Stimulated activated naive CD4-positive, alpha-beta T cell (primary cell): ENCODE data around the gene SVIL.
"Not testable (repeated sequence)": the region's sequence is repeated elsewhere in the genome, so short reads cannot be mapped to it uniquely, and the experiment has no call there.

Source experiments
- DNase-seq, 6 experiments: peaks; one replicate each; lab custom pipeline; 2025; lab: John Stamatoyannopoulos, UW

SVIL gene

DNA sequence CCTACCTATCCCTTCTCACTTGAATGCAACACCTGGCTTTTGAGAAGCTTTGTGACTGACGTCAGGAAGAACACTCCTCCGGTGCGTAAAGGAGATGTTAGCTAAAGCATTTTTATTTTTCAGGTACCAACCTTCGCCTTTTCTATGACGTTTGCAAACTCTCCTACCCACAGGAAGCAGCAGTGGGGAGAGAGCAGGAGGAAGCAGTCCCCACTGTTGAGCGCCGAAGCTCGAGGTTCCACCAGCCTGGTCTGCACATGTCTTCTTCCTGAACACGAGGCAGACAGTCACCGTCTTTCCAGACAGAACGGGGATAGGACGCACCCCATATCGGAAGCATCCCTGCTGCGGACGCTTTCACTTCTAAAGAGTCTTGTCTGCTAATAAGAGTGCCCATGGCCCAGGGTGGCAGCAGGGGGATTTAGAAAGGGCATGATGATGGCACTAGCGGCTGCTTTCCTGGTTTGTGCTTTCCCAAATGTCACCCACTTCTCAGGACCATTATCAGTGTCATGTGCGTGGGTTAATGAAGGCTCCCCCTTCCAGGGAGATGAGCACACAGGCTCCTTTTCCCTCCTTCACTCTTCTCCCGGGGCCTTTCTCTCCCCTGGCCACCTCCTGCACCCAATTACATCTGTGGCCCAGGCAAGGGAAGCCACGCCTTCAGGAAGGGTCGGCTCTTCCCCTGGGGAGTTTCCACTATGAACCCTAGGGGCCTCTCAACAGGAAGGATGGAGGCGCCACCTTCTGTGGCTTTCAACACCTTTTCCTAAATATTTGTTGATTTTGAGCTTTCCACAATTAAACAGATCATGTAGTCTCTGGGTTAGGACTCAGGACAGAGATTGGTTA lies 147.5 kb downstream of the SVIL start:
- DNase-seq, result peak in 1 of 6 experiments; percentile 5

DNA sequence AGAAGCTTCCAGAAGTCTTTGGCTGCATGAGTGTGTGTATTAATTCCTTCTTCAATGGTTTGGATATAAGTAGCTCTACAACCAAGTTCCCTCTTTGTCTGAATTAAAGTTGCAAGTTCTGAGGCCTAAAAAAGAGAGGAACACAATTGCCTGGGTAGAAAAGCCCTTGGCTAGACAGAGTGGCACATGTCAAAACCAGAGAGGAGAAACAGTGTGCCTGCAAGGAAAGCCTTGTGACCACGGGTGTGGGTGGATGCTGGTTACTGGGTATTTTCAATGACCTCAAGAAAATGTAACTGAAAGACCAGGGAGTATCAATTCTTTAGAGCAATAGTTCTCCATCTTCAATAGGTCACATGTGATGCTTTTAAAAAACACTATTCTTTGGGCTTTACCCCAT lies 148.3 kb downstream of the SVIL start:
- no peak for DNase-seq

DNA sequence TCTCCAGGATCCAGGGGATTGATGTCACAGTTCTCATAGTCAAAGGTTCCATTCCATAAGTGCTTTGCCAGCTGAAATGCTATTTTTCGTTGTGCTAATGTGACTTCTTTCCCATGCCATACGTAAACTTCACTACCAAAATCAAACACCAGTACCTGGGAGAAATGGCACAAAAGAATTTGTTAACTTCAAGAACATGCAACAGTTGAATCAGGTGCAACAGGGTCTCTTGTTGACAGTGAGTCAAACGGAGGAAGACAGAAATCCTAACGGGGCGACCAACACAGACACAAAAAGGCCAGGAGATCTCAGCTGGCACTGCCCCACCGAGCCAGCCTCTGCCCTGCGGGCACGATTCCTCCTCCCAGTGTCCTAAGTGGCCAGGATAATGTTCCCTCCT lies 150.1 kb downstream of the SVIL start:
- DNase-seq, result not testable (repeated sequence)

DNA sequence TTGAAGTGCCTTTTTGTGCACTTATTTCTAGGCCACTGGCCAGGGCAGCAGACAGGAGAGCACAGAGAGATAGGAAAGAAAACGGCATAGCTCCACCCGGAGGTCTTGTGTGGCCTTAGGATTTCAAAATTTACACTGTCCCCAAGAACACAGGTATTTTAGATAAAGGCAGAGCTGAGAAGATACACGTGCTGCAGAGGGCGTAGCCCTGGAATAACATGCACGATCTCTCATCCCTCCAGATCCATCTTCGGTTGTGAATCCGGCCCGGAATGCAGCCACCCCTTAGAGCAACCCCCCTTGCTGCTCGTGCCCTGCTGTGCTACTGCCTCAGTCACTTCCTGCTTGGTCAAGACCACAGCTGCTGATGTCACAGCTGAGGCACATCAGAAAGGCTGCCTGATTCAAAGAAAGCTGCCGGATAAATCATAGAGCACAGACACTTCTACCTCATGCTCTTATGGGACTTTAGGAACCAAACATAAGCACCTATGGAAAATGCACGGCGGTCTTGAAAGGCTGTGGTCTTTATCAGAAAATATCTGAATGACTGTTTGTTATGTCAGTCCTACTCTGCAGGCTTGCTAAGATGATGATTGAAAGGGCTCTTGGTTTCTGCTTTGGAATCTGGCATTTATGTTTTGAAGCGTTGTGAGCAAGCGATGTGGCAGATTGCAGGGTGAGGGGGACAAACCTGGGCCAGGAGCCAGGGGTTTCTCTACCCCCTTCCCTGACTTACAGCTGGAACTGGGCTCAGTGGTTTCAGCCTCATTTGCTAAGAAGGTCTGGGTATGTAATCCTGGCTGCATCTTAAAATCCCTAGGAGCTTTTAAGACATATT lies 152.0 kb downstream of the SVIL start:
- DNase-seq, result peak in 1 of 6 experiments; percentile 11

DNA sequence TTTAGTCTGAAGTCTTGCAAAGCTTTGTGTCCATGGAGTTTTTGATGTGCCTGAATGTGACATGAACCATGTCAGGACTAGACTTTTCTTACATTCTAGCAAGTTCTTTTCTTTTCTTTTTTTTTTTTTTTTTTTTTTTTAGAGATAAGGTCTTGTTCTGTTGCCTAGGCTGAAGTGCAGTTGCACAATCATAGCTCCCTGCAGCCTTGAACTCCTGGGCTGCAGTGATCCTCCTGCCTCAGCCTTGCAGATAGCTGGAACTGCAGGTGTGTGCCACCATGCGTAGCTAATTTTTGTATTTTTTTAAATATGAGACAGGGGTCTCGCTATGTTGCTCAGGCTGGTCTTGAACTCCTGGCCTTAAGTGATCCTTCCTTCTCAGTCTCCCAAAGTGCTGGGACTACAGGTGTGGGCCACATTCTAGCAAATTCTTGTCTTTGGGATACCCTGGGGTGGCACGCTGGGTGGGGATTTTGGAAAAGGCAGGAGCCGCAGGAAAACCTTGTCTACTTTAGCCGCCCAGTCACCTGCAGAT lies 152.8 kb downstream of the SVIL start:
- no peak for DNase-seq

DNA sequence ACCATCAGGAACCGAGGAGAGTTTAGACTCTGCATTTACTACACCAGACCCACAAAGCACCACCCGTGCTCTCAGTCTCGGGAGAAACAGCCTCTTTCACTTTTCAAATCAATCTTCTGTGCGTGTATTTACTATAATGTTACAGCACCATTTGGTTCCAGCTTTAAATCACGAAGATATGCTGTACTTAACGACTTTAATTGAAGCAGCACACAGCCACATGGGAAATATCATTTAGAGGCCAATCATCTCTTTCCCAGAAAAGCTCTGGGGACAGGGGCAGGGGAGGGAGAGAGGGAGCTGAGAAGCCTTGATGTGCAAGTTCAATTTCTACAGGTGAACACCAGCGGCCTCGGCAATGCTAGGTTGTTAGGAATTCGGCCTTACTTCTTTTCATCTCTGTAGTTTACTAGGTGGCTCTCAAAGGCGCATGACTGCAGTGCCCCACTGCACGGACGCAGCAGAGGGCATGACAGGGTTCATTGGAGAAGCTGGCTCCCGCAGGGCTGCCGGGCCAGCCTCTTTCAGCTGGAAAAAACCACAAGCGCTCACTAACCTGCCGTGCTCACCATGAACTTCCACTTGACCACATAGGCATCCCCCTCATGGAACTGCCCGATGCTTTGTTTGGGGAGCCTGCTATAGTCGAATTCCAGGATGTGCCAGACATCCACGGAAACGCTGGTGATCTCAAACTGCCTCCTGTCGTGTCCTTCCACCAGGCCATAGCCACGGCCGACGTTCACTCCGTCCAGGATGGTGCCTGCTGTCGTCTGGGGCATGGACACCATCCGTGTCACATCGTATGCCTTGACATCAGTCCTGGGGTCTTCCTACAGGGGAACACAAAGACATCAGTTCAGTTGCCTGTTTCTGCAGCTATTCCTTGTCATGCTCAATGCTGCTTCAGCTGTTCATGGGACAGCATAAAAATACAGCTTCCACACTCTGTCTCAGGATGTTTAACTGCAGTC lies 154.5 kb downstream of the SVIL start:
- DNase-seq, result no peak

DNA sequence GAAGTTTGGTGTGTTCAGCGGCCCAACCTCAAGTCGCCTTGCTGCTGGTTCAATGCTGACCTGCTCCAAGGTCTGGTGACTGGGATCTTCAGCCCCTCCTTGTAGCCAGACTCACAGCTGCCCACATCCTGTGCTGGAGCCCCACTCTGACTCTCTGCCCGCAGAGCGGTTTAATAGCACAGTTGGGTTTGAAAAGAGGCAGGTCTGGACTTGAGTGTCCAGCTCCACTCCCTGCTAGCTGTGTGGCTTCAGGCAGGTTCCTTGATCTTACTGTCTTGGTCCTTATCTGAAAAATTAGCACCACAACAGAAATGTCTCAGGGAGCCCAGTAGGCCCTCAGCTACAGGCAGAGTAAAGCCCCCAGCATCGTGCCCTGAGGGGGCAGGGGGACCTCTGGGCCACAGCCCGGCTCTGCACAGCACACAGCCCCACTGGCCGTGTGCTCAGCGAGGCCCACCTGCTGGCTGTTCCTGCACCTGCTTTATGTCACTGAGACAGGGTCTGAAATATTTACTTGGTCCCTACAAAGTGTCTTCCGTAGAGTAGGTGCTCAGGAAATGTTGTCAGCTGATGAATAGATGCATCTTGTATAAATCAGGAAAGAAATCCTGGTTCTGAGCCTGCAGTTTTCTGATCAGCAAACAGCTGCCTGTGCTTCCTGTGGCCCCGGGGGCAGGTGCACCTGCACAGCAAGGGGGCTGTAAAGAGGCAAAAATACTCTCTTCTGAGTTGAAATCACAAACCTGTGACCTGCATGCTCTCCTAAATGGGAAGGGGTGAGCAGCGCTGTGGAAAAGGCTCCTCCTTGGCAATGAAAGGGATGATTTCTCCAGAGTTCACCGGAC lies 155.5 kb downstream of the SVIL start:
- DNase-seq, result no peak

DNA sequence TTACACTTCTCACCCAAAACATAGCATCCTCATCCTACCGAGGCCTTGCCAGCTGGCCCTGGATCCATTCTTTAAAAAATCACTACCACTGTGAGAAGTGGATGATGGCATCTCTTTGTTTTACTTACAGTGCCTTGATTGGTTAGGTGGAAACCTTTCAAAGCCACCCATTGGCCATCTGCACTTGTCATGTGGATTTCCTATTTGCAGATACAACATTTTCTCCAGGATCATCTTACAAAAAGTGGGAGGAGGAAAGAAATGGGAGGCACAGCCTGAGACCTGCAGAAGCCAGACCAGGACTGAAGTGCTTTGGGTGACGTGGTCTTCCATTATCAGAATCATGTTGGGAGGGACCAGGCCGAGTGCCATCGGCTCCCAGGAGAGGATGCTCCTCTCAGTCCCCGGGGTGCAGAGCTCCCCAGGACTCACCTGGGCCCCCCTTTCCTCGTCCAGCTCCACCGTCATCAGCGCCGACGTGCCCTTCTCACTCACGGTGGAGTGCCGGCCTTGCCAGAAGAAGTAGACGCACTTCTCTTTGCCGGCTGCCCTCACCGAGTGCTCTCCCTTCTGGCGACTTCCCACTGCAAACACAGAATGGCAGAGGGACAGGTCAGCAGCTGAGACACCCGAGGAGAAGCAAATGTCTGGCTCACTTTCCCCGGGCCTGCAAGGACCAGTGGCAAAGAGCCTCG lies 161.2 kb downstream of the SVIL start:
- no peak for DNase-seq

DNA sequence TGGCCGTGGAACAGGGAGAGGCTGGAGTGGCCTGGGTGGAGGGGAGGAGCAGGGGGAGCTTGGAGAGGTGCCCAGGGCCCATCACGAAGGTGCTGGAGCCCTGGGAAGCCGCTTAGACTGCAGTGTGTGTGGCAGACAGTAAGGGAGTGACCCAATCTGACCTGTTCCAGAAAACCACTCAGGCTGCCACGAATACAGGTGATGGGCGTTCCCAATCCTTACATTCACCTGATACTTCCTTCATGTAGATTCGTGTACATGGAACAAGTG lies 161.7 kb downstream of the SVIL start:
- DNase-seq, result no peak

DNA sequence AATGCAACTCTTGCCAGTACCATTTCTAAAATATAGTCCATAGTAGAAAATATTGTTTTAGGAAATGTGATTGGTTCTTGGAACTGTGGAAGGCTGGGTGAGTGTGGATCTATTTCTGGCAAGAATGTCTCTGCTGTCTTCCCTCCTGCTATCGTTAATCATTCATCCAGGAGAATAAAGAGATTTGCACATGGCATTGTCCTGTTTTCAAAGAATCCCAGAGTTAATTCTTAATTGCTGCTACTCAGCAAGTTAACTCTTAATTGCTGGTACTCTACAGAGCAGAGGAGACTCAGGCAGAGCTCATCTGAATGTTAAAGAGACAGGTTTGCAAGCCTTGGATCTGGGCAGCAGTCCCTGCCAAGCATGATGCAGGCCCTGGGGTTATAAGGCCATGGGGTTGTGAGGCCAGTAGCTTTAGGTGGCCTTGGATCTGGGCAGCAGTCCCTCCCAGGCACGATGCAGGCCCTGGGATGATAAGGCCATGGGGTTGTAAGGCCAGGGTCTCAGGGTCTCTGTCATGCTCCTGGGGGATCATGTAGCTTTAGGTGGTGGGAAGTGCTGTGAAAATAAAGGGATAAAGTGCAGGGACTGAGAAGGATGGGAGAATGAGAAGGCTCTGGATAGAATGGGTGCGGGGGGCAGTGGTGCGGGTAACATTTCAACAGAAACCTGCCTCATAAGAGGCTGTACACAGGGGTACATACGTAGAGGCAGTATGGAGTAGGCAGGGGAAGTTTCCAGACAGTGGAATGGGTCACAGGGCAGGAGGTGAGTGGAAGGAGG lies 162.3 kb downstream of the SVIL start:
- DNase-seq, result no peak

DNA sequence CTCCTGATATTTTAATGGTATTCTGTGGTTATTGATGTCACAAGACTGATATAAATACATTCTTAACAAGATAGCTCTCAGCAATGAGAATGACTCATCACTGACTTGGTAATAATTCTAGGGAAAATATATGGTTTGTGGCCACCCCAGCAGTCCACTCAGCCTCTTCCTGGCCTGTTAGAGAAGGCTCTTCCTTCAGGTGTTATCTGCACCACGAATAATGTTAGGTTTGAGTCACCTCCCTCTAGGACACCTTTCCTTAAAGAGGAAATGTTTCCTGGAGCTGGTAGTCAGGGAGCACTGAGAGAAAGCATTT lies 163.3 kb downstream of the SVIL start:
- DNase-seq, result no peak

DNA sequence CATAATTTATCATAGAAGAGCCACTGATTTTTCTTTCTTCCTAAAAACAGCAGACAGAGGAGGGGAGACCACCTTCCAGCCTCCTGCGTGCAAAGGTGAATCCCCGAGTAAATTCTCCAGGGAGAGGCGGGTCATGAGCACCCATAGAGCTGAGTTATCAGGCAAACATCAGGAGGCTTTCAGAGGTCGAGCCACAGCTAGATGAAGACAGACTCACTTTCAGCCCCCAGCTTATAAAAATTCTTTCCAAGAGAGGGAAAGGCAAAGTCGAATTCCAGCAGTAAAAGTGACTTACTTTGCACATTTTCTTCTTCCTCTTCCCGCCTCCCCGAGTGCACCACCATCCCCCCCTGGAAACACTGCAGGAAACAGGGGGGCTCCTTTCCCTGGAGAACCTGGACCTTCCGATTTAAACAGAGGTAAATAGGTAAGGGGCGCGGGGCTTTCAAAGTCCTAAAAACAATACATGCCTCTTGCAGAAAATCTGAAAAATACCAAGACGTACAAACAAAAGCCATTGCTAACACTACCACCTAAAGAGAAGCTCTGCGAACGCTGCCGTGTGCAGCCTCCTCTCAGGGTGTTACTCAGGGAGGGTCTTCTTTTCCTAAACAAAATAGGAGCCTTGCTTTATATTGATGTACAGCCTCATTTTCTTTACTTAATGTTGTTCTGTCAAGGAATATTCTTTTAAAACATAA lies 163.8 kb downstream of the SVIL start:
- DNase-seq, result no peak

DNA sequence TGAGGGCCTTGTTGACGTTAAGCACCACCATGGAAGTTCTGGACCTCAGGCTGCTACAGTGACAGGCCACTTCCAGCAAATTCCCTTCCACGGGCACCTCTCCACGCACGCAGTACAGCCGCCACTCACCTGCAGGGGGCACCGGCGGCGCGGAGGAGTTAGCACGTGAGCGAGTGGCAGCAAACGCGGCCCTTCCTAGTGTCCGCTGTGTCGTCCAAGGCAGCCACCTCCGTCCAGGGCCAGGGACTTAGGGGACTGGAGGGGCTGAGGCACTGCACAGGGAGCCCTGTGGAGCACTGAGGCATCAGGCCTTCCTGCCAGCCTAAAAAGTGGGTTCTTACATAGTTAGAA lies 164.4 kb downstream of the SVIL start:
- DNase-seq, result no peak

DNA sequence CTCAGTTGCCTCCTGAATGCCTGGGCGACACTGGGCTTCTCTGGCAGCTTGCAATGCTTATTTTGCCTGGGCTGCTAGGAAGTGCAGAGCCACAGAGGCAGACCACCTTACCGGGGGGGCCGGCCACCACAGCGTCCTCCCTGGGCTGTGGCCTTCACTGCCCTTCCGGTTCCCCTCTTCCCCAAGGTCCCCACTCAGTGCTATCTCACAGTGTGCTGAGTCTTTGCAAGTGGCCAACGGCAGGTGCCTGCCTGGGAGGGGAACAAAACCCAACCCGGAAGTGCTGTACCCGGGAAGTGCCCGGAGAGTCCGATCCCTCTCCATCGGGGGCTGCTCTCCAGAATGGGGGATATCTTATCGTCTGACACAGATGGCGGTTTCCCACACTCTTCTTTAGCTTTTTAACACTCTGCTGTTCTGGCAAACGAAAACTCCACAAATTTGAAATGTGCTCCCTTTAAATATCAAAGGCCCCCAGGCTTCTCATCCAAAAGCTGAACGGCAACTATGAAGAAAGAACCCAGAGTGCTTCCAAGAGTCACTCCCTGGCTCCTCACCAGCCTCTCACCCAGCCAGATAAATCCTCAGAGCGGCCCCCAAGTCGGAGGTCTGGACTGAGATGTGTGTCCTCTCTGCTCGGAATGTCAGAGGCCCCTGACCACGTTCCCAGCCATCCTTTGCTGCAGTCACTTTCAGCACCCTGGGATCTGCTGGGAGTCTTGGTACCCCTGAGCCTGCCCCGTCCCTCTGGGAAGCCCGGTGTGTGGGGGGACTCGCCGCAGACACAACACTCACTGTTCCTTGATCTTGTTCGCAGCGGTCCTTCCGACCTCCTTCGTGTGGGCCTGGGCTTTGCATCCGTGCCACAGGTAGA lies 165.1 kb downstream of the SVIL start:
- DNase-seq, result no peak

DNA sequence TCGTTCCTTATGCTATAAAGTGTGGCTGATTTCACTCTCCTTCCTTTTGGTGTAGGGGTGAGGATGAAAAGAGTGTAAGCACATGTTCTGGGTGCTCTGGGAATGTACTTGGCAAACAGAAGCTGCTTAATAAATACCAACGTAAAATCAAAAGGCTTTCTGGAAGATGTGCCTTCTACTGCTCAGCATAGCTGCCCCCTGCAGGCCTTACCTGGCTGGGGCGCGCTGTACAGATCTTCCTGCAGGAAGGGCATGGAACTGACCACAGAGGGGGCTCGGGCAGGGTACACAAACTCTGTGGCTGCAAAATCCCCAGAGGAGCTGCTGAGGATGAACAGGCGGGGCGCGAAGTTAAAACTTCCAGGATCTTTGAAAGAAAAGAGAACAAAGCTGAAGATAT lies 169.4 kb downstream of the SVIL start:
- no peak for DNase-seq

DNA sequence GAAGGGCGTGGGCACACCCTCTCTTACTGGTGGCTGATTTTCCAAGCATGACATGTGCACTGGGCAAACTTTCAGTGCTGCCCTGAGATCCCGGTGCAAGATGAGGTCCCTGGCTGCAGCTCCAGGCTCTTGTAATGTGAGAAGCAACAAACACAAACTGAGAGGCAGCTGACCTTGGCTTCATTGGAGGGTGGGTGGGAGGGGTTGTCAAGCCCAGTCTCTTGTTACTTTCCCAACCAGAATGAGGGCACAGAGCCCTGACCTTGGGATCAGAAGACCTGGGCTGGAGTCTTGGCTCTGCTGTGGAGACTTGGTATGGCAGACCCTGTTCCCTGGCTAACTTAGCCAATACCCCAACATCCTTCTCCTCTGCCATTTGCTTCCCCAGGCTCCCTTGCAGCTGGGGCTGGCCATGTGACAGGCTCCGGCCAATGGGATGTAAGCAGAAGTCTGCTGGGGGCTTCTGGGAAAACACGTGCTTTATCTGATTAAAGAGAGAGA lies 170.1 kb downstream of the SVIL start:
- DNase-seq, result not testable (repeated sequence)

DNA sequence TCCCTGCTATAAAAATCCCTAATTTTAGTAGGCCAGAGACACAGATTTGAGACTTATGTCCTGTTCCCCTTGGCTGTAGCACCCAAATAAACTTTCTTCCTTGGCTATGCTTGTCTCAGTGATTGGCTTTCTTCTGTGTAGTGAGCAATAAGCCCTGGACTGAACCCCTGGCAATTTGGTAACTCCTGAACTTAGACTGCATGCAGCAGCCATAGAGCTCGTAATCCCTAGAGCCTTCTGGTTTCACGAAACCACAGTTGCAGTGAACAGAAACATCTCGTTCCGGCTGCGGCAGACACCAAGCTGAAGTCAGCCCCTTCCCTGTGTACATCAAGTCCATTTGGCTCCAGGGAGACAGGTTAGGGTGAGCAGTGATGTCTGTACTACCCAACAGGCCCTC lies 173.7 kb downstream of the SVIL start:
- no peak for DNase-seq

DNA sequence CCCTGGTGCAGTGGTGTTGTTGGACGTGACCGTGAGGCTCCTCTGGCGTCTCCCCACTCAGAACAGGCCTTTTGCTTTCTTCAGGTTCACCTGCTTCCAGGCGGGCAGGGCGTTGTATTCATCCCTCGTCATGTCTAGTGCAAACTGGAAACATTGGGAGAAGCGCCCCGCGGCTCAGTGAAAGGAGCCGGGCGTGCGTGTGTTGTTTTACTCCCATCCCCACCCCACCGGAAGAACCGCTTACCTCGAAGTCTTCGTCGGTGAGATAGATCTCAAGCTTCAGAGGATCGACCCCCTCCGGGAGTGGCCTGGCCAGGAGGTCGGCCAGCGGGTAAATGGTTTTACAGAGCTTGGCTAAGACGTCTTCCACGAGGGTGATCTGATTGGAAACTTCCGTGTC lies 176.6 kb downstream of the SVIL start:
- DNase-seq, result not testable (repeated sequence)
